ENCODE data around the gene FBXW4. TPM values are rescaled to one million over a fixed set of nuclear protein-coding genes. Genes with fewer than 3 reads are reported as not detected.

Gene FBXW4
- total and polyA plus RNA-seq, 10 of the 15 experiments (the other 5 are each of a cell fraction or from before 2014, with no cell fraction given) = 5.7 to 42.0 (median 27.5) TPM

DNA sequence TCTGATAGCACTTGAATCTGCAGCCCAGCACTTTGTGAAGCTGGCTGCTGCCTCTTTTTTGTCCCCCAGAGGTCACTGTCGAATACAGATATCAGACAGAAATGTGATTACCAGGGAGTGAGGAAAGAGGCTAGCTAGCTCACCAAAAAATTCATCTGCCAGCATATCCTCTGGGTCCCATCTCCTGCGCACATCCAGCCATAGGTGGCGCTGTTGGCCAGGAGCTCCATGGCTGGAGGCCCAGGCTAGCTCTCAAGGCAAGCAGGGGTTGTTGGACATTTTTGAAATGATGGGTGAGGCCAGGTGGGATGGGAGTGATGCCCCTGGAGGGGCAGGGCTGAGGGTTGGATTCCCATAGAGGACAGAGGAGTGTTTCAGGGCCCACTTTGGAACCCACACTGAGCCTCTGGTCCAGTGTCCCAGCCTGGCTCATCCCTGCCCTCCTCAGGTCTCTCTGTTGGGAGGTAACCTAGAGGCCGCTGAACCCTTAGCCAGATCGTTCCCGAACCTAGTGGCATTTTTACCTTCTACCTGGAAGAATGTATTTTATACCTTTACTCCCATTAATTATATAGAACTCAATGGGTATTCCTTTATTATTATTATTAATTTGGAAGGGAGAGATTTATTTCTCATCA is 92.1 kb downstream of the FBXW4 start (continued):
- TF ChIP-seq NFYB (IDR thresholded peaks at IDR 0.05; ENCODE audit: insufficient read depth, low read depth, low read length) (no peak), MEF2B (IDR thresholded peaks at IDR 0.05; ENCODE audit: partially characterized antibody, poor library complexity, severe bottlenecking) (no peak), KAT2A (conservative IDR thresholded peaks at IDR 0.05; ENCODE audit: control insufficient read depth, low read depth, low read length) (no peak), ZBED1 (IDR thresholded peaks at IDR 0.05; ENCODE audit: borderline replicate concordance) (no peak), ZNF384 (IDR thresholded peaks at IDR 0.05; ENCODE audit: borderline replicate concordance, low read depth, low read length) (no peak), MXI1 (IDR thresholded peaks at IDR 0.05; ENCODE audit: low read depth, low read length) (0 out of 2 replicates have a peak, but pooled peaks have one; percentile 33), SMC3 (IDR thresholded peaks at IDR 0.05; ENCODE audit: borderline replicate concordance, low read length) (peak; percentile 83), RB1 (IDR thresholded peaks at IDR 0.05; ENCODE audit: borderline replicate concordance) (no peak), ETV6 (conservative IDR thresholded peaks at IDR 0.05 in 1 of 2, IDR thresholded peaks at IDR 0.05 in 1 of 2; ENCODE audit: borderline replicate concordance in 1 of 2, low read depth in 1 of 2) (no peak), NR2F1 (conservative IDR thresholded peaks at IDR 0.05) (no peak), BHLHE40 (IDR thresholded peaks at IDR 0.05; ENCODE audit: borderline replicate concordance in 1 of 2, low read depth in 2 of 2, low read length in 1 of 2) (0 out of 4 replicates have a peak, but pooled peaks of 1 of the 2 experiments have one; percentile 21), NBN (IDR thresholded peaks at IDR 0.05) (no peak)
- TF ChIP-seq, protein P1, sequence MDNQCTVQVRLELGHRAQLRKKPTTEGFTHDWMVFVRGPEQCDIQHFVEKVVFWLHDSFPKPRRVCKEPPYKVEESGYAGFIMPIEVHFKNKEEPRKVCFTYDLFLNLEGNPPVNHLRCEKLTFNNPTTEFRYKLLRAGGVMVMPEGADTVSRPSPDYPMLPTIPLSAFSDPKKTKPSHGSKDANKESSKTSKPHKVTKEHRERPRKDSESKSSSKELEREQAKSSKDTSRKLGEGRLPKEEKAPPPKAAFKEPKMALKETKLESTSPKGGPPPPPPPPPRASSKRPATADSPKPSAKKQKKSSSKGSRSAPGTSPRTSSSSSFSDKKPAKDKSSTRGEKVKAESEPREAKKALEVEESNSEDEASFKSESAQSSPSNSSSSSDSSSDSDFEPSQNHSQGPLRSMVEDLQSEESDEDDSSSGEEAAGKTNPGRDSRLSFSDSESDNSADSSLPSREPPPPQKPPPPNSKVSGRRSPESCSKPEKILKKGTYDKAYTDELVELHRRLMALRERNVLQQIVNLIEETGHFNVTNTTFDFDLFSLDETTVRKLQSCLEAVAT (IDR thresholded peaks at IDR 0.05) = no peak
- TF ChIP-seq, protein P2, sequence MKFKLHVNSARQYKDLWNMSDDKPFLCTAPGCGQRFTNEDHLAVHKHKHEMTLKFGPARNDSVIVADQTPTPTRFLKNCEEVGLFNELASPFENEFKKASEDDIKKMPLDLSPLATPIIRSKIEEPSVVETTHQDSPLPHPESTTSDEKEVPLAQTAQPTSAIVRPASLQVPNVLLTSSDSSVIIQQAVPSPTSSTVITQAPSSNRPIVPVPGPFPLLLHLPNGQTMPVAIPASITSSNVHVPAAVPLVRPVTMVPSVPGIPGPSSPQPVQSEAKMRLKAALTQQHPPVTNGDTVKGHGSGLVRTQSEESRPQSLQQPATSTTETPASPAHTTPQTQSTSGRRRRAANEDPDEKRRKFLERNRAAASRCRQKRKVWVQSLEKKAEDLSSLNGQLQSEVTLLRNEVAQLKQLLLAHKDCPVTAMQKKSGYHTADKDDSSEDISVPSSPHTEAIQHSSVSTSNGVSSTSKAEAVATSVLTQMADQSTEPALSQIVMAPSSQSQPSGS (IDR thresholded peaks at IDR 0.05; ENCODE audit: low read length) = no peak
- TF ChIP-seq, protein P3, sequence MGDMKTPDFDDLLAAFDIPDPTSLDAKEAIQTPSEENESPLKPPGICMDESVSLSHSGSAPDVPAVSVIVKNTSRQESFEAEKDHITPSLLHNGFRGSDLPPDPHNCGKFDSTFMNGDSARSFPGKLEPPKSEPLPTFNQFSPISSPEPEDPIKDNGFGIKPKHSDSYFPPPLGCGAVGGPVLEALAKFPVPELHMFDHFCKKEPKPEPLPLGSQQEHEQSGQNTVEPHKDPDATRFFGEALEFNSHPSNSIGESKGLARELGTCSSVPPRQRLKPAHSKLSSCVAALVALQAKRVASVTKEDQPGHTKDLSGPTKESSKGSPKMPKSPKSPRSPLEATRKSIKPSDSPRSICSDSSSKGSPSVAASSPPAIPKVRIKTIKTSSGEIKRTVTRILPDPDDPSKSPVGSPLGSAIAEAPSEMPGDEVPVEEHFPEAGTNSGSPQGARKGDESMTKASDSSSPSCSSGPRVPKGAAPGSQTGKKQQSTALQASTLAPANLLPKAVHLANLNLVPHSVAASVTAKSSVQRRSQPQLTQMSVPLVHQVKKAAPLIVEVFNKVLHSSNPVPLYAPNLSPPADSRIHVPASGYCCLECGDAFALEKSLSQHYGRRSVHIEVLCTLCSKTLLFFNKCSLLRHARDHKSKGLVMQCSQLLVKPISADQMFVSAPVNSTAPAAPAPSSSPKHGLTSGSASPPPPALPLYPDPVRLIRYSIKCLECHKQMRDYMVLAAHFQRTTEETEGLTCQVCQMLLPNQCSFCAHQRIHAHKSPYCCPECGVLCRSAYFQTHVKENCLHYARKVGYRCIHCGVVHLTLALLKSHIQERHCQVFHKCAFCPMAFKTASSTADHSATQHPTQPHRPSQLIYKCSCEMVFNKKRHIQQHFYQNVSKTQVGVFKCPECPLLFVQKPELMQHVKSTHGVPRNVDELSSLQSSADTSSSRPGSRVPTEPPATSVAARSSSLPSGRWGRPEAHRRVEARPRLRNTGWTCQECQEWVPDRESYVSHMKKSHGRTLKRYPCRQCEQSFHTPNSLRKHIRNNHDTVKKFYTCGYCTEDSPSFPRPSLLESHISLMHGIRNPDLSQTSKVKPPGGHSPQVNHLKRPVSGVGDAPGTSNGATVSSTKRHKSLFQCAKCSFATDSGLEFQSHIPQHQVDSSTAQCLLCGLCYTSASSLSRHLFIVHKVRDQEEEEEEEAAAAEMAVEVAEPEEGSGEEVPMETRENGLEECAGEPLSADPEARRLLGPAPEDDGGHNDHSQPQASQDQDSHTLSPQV (IDR thresholded peaks at IDR 0.05) = no peak
- TF ChIP-seq, protein P4, sequence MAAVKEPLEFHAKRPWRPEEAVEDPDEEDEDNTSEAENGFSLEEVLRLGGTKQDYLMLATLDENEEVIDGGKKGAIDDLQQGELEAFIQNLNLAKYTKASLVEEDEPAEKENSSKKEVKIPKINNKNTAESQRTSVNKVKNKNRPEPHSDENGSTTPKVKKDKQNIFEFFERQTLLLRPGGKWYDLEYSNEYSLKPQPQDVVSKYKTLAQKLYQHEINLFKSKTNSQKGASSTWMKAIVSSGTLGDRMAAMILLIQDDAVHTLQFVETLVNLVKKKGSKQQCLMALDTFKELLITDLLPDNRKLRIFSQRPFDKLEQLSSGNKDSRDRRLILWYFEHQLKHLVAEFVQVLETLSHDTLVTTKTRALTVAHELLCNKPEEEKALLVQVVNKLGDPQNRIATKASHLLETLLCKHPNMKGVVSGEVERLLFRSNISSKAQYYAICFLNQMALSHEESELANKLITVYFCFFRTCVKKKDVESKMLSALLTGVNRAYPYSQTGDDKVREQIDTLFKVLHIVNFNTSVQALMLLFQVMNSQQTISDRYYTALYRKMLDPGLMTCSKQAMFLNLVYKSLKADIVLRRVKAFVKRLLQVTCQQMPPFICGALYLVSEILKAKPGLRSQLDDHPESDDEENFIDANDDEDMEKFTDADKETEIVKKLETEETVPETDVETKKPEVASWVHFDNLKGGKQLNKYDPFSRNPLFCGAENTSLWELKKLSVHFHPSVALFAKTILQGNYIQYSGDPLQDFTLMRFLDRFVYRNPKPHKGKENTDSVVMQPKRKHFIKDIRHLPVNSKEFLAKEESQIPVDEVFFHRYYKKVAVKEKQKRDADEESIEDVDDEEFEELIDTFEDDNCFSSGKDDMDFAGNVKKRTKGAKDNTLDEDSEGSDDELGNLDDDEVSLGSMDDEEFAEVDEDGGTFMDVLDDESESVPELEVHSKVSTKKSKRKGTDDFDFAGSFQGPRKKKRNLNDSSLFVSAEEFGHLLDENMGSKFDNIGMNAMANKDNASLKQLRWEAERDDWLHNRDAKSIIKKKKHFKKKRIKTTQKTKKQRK (IDR thresholded peaks at IDR 0.05; ENCODE audit: low read depth, low read length) = no peak

Measured in GM12878 (cell line).